Sciatic nerve (tissue), 2 donors: ENCODE data around the gene SCFD1. TPM values are rescaled to one million over a fixed set of nuclear protein-coding genes. Genes with fewer than 3 reads are reported as not detected.
"Not testable (repeated sequence)": the region's sequence is repeated elsewhere in the genome, so short reads cannot be mapped to it uniquely, and the experiment has no call there.

ENCODE experiments used
- ATAC-seq: fragments of 200-7000 bp; cut with Tn5 transposase; one replicate; pipeline ENCODE4 v1.9.1; 2020; ENCODE audit warnings: mild to moderate bottlenecking, moderate library complexity
- DNase-seq: peaks from one replicate; pipeline ENCODE4 v3.0.0-alpha.2; 2020; ENCODE audit warnings: low spot score
- intact Hi-C: fragments of 100-400 bp; cut with DNase I; formaldehyde crosslinking; loops from one replicate; pipeline ENCODE4 v1.14.2; 2022
- total RNA-seq: library from RNA; stranded (reverse); fragmentation: NEBNext Ultra II Directional; extraction: Animal tissue kit (Norgen Biotek cat#: 25700); gene quantifications from one replicate; pipeline ENCODE4 v1.2.1, GENCODE V29; 2021
- donor health status: DM: no; HTN: no; CAD: no.
- donor health status: DM: no; HTN: no; CAD: no.

The SCFD1 gene
- total RNA-seq, 1 donor from 2014 or later = 91.0 TPM

DNA sequence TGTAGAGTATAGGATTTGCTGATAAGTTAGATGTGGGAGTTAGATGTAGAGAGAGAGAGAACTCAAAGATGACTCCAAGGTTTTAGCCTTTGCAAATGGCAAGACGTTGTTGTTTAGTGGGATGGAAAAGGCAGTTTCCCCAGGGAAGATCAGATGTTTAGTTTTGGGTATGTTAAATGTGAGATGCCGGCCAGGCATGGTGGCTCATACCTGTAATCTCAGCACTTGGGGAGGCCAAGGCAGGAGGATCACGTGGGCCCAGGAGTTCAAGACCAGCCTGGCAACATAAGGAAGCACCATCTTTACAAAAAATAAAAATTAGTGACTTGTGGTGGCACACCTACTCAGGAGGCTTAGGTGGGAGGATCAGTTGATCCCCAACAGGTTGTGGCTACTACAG is 33.5 kb downstream of the SCFD1 start:
- DNase-seq = no peak
- intact Hi-C loops = no loop called here
- ATAC-seq = no peak

DNA sequence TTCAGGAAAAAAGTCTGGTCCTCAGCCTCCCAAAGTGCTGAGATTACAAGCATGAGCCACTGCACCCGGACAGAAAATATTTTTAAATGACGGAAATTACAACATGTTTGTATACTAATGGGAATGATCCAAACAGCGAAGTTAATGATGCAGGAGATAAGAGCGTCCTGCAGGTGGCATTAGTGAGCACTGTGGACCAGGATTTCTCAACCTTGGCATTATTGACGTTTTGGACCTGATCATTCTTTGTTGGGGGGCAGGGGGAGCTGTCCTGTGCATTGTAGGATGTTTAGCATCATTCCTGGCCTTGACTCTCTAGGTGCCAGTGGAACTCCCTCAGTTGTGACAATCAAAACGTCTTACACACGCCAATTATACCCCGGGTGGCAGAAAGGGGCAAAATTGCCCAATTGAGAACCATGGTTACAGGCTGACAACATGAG is 34.1 kb downstream of the SCFD1 start:
- ATAC-seq (peak; percentile 60), DNase-seq (no peak)
- intact Hi-C loops = no loop called here

DNA sequence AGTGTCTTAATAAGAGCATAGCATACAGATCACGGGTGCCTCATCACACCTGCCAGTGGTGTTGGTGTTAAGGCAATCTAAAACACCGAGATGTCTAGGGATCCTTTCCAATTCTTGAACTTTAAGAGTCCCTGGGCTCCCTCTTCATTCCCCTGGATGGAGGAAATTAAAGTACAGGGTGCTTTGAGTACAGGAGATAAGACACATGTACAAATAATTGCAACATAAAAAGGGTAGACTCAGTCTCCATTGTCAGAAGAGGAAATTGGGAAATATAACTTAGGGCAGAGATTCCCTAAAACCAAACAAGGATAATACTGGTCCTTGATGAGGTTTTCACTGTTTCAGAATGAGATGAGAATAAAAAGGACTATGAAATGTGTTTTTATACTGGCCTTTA is 34.9 kb downstream of the SCFD1 start:
- peak; percentile 44 for ATAC-seq
- intact Hi-C loops = no loop called here
- no peak for DNase-seq

DNA sequence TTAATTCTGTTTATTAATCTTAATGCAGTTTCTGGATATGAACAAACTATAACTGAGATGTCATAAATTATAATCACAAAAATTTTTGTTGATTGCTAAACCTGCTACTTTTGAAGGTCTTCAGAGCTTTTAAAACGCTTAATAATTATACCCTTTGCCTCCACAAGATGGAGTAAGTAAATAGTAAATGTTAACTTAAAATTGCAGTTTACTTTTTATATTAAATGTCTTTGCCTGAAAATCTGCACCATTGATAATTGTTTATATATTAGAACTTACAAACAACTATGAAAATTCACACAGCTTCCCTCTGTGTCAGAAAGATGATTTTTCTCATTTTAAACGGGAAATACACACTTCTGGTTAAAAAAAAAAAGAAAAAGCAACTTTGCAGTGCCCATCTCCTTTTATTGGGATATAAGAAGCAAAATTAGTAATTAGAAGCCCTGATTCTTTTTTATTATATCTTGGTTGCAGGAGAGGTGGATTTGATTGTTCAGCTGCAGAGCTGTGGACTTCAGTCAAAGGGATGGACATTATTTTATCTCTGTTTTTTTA is 35.6 kb downstream of the SCFD1 start:
- DNase-seq (no peak), ATAC-seq (no peak)
- intact Hi-C loops = no loop called here

DNA sequence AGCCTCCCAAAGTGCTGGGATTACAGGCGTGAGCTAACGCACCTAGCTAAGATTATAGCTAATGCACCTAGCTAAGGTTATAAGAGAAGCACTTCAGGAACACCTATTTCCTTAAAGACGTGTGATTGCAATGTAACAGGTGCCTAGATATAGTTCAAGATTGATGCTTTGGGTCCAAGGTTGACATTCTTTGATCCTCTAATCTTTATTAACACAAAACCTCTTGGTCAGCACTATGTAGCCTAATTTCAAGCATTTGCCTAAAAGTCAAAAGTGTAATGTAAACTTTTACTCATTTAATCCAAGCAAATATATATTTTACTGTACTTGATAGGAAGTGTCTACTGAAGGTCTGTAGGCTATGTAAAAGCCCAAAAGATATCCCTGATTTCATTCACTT is 36.5 kb downstream of the SCFD1 start:
- intact Hi-C loops = no loop called here
- DNase-seq (no peak), ATAC-seq (no peak)

DNA sequence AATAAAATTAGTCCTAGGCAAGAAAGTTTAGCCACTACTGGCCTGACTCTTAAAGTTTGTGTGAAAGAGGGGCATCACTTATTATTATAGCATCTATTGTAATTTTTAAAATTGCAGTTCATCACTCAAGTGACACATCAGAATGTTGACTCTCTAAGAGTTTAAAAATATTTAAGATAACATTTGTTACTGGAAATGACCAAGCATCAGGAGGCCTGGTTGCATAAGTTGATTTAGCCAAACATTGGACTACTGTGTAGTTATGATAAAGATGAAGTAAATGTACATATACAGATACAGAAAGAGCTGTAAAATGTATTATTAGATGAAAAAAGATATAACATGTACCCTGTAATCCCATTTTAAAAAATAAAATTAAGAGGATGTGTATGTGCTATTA is 47.5 kb downstream of the SCFD1 start:
- intact Hi-C loops = no loop called here
- ATAC-seq (no peak), DNase-seq (no peak)

DNA sequence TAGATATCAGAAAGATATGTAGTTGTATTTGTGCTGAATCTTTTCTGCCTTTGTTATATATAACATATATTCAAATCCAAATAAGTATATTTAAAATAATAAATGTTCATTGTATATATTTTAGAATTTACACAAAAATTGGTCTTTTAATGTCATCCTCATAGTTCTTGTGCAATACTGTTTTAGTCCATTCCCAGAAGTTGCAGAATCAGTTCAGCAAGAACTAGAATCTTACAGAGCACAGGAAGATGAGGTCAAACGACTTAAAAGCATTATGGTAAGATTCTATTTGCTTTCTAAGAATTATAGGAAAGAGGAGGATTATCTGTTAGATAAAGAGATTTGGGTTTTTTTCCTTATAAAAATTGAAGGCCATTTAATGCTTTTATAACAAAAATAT is 51.0 kb downstream of the SCFD1 start:
- no peak for DNase-seq
- ATAC-seq = no peak
- intact Hi-C loops = no loop called here

DNA sequence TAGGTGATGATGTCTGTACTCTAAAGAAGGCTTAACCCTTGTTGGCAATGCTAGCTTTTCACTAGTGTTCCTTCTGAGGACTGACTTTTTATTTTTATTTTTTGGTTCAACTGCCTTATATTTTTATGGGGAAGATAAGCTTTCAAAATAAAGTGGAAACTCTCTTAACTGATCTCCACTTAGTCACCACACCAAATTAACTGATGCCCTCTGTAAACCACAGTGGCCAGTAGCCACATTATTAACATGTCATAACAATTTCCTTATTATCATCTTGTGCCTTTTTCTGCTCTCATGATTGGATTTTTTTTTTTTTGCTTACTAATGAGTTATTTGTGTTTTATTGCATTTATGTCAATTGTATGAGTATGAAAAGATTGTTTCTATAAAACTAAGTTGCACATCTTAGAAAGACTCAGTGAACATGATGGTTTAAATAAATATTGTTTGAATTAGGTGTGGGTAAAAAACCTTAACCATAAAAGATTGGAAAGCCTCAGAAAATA is 56.9 kb downstream of the SCFD1 start:
- ATAC-seq (no peak), DNase-seq (no peak)
- intact Hi-C loops = no loop called here

DNA sequence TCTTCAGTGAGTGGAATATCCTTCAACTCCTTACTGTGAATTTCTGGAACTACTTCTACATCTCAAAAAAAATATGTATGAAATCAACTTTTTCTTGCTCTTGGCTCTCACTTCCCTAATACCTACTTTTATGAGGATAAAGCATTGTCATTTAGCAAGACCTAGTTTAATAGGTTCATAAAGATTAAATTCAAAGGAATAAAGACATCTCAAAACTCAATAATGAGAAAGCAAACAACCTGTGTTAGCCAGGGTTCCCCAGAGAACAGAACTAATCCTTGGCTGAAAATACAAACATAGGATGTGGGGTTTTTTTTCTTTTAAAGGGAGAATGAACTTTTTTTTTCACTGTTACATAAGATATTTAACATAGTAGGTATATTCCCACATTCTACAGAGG is 57.9 kb downstream of the SCFD1 start:
- DNase-seq (no peak), ATAC-seq (no peak)
- intact Hi-C loops = no loop called here

DNA sequence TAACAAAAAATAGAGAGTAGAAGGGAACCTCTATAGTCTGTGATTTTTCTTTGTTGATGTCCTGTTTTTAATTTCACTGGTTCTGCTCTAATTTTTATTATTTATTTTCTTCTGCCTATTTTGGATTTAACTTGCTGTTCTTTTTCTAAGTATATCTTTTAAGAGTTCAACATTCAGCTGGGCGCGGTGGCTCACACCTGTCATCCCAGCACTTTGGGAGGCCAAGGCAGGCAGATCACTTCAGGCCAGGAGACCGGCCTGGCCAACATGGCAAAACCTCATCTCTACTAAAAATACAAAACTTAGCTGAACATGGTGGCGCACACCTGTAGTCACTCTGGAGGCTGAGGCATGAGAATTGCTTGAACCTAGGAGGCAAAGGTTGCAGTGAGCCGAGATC is 58.7 kb downstream of the SCFD1 start:
- ATAC-seq, DNase-seq, intact Hi-C loops: not testable (repeated sequence)

DNA sequence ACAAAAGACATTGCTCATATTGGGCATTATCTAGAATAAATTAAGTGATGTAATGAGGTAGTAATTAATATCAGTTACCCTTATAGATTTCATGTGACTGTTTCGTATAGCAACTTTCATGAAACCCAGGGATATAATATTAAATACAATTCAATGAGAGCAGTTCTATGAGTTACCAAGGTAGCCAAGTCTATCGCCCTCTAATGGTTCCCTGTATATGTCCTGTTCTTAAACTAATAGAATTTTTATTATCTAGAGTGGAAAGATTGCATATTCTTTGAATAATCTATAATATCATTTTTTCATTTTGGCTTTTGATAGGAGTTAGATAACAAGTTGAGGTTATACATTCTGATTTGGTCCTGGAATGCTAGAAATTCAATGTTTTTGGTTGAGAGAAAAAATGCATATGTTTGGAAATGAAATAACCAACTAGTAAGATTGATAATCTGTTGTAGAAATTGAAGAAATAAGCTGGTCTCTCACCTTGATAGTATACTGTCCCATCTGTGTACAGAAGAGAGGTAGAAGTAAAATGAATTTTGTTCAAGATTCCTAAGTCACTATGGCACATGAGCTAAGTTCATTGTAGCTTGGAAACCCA is 59.7 kb downstream of the SCFD1 start:
- DNase-seq (no peak), ATAC-seq (no peak)
- intact Hi-C loops = no loop called here

DNA sequence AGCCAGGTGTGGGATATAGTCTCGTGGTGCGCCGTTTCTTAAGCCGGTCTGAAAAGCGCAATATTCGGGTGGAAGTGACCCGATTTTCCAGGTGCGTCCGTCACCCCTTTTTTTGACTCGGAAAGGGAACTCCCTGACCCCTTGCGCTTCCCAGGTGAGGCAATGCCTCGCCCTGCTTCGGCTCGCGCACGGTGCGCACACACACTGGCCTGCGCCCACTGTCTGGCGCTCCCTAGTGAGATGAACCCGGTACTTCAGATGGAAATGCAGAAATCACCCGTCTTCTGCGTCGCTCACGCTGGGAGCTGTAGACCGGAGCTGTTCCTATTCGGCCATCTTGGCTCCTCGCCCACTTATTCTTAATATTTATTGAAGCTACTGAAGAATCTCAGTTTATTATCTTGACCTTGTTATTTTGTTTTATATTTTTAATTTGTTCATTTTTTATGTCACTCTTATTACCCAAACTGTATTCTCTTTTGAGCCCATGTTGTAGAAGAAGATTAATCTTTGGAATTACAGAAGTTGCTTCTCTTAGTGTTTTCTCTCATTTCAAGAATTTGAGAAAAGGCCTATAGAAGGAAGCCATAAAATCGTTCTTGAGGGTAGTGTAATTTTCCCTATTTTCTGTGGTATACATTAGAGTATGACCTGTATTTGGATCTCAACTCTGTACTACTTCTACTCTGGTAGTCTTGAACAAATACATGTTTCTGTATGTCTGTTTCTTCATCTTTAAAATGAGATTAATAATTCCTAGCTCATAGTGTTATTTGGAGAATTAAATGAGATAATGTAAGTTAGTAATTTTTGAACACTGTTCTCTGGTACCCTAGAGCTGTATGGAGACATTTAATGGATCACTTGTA is 68.6 kb downstream of the SCFD1 start:
- ATAC-seq, DNase-seq, intact Hi-C loops: not testable (repeated sequence)

DNA sequence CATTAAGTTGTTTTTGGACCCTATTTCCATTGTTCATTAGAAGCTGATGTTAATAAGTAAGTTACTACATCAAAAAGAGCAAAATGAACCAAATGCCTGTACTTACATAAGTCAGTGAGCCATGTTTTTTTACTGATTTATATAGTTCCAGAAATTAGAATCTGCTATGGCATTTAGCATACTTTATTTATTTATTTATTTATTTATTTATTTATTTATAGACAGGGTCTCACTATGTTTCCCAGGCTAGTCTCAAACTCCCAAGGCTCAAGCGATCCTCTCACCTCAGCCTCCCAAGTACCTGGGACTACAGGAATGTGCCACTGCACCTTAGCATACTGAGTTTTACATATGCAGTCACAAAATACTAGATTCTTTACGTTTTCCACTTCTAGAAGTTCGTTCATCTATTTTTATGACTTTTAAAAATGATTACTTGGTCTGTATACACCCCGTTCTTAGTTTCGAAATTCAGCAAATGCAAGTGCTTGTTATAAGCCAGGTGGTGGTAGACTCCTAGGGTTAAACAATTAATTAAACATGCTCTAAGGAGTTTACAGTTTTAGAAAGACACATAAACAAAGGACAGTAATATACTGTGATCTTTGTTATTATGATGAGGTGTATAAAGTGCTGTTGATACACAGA is 69.8 kb downstream of the SCFD1 start:
- no peak for ATAC-seq
- intact Hi-C loops = no loop called here
- DNase-seq = no peak

DNA sequence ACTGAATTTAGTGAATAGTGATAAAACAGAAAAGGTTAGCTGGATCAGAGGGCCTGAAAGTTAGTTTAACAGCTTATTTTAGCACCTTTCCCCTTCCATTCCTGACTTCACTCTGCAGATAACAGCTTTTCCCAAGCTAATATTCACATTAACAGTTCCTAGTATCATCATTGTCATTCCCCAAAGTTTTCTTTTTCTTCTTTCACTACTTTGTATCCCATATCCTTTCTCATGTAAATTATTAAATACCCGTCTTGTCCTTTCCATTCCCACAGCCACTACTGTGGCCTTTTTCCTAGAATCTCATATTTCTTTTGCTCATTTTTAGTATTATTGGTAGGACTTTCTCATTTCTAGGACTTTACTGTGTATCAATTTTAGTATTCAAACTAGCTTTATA is 70.5 kb downstream of the SCFD1 start:
- no peak for ATAC-seq
- DNase-seq = no peak
- intact Hi-C loops = no loop called here

DNA sequence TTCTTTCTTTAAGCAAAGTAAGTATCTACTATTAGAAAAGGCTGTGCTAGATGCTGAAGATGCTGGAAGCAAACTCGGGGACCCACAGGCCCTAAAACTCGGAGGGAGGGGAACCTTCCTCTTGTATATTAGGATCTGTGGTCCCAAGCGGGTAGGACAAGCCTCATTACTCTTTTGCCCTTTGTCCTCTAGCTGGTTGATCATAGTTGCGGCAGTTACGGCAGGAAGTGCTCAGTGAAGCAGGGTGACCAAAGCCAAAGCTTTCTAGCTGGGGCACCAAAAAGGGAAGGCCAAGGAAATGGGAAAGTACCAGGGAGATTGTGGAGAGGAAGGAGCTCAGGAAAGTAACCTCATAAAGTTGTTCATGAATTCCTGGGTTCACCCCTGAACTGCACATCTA is 76.3 kb downstream of the SCFD1 start:
- intact Hi-C loops = no loop called here
- no peak for ATAC-seq
- DNase-seq = no peak

DNA sequence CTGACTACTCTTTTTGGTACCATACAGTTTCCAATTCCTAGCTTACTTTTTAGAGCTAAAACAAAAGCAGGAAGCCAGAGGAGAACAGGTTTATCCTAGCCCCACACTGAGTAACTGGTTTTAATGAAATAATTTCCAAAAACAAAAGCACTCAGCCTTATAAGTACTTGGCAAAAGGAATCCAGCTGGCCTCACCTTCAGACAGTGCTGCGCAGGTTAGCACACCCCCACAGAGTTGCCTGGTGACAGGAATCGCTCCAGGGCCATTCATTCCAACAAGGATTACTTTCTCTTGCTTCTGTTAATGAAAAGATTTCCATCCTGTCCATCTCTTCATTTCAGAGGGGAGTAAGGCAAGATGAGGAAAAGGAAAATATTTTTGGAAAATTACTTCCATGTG is 84.6 kb downstream of the SCFD1 start:
- ATAC-seq (no peak), DNase-seq (no peak)
- intact Hi-C loops = no loop called here

DNA sequence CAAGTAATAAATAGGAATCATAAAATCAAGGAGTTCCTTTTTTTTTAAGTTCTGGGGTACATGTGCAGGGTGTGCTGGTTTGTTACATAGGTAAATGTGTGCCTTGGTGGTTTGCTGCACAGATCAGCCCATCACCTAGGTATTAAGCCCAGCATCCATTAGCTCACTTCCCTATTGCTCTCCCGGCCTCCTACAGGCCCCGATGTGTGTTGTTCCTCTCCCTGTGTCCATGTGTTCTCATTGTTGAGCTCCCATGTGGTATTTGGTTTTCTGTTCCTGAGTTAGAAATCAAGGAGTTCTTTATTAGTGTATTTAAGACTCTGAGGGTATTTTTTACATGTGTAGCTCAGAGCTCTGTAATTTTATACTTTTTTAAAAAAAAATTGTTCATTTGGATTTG is 86.0 kb downstream of the SCFD1 start:
- intact Hi-C loops = no loop called here
- no peak for DNase-seq
- no peak for ATAC-seq

DNA sequence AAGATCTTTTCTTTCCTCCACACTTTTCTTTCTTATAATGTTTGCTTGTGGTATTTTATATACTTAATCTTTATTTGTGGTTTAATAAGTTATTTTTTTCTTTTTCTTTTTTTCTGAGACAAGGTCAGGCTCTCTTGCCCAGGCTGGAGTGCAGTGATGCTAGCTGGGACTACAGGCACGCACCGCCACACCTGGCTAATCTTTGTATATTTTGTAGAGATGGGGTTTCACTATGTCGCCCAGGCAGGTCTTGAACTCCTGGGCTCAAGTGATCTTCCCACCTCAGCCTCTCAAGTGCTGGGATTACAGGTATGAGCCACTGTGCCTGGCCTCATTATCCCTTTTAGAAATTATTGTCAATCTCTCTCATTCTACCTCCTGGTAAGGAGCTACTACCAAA is 87.1 kb downstream of the SCFD1 start:
- no peak for DNase-seq
- intact Hi-C loops = no loop called here
- no peak for ATAC-seq

DNA sequence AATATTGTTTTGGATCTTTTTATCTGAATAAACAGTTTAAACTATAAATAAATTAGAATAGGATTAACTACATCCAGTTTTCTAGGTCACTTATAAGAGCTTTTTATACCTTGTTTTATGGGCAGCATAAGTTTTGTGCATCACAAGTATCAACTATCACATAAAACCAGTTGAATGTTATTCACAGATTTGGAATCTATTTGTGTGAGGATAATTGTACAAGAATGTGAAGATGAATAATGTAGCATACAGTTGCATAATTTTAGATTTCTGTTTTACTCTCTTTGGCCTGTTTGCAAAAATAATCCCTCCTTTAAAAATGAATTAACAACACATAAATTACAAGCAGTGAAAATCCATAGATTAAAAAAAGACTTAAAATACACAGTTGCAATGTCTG is 88.8 kb downstream of the SCFD1 start:
- ATAC-seq = no peak
- DNase-seq = no peak
- intact Hi-C loops = no loop called here

DNA sequence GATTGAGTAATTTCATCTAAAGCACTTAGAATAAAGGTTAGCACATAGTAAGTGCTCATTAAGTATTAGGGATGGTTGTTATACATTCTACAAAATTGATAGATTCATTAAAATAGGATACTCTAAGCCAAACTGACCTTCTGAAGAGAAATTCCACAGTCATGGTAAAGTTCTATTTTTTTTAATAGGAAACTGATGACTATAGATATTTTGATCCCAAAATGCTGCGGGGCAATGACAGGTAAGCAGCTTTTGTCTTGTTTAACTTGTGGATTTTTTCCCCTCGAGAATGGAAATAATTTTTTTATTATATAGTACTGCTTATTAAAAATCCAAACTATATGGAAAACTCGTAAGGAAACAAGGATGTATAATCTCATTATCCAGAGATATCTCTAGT is 97.0 kb downstream of the SCFD1 start:
- no peak for ATAC-seq

More for the DNA sequence above, 97.0 kb downstream of the SCFD1 start:
- DNase-seq = no peak
- intact Hi-C loops = no loop called here
